HG03139 (cell line): ENCODE results near the gene LDAH.

Experiments used
- ATAC-seq: cut with Tn5 transposase; IDR thresholded peaks from one replicate; pipeline ENCODE4 v1.9.1; 2021; ENCODE audit not compliant: unreplicated experiment

The LDAH gene

DNA sequence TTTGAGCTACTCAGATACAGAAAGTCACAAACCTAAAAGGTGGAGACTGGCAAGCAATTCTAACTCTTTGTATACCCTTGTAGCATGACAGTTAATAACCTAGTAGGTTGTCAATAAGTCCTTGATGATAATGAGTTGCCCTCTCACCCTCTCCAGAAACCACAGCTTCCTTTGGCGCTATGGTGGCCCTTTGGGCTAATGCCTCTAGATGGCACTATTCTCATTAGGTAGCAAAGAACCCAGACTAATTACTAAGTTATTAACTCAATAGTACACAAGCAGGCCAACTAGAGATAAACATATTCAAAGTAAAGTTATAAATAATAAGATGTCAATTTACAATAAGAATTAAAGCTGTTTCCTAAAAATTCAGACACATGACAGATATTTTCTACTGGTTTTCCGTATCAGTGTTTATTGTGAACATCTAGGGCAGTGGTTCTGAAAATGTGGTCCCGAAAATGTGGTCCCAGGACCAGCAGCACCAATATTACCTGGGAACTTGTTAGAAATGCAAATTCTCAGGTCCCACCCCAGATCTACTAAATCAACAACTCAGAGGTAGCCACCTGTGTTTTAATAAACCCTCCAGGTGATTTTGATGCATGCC, 41.1 kb downstream of the LDAH start:
- ATAC-seq = peak; percentile 69

- no peak for ATAC-seq
Measured at GRCh38 chr2:20771299-20771698, 51.6 kb downstream of the LDAH start.

- no peak for ATAC-seq
Measured at GRCh38 chr2:20766798-20767644, 55.9 kb downstream of the LDAH start.

DNA sequence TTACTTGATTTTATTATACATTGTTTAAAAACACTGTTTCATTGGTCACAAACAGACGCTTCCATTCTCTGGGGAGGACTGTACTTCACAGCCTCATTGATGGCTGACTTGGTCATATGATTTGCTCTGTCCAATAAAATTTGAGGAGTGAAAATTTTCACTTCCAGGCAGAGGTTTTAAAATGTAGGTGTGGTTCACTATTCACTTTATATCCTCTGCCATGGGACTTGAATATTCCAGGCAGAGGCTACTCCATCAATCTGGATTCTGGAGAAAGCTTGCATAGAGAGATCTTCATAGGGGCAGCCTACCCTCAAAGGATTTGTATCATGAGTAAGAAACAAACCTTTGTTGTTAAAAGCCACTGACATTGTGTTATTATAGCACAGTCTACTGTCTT, 56.7 kb downstream of the LDAH start:
- no peak for ATAC-seq

DNA sequence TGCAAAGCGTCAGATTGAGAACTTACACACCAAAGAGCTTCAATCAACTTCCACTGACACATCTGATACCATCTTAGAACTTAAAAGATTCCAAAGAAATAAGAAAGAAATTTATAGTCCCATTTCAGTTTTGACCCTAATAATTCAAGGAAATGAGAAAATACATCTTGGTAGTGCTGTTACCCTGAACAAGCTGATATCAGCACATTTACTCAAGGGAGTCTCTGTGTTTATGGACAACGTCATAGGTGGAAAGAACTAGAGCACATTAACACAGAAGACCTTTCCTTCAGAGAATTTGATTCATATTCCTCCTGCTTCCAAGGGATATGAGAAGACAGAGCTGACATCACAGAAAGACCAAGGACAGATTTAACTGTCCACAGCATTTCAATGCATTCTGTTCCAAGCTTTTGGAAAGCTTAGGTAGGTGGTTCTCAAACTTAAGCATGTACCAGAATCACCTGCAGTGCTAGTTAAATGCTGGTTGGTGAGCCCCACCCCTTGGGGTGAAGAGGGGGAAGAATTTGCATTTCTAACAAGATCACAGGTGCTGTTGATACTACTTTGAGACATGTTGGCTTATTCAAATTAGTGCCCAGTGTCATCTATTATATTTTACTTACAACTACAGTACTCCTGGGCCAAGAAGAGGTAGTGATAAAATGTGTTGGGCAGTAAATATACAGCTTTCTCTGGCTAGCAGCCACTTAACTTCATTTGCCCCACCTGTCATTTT, 59.8 kb downstream of the LDAH start:
- ATAC-seq = no peak

DNA sequence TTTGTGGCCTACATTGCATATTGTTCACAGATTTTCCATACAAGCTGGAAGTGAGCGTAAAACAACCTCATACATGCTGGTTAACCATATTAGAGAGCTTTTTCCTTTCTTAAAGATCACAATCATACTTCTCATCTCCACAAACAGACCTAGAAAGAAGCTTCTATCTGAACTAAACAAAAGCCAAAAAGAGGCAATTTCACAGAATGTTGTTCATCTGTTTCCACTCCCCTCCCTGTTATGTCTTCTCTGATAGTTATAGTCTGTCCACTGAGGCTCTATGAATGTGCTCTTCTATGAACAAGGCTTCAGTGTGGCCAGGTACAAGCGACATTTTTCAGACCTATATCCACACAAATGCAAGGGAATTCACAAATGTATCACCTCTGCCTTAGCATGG, 63.4 kb downstream of the LDAH start:
- no peak for ATAC-seq

GRCh38 chr2:20758997-20759396, 63.9 kb downstream of the LDAH start:
- ATAC-seq = peak; percentile 95

DNA sequence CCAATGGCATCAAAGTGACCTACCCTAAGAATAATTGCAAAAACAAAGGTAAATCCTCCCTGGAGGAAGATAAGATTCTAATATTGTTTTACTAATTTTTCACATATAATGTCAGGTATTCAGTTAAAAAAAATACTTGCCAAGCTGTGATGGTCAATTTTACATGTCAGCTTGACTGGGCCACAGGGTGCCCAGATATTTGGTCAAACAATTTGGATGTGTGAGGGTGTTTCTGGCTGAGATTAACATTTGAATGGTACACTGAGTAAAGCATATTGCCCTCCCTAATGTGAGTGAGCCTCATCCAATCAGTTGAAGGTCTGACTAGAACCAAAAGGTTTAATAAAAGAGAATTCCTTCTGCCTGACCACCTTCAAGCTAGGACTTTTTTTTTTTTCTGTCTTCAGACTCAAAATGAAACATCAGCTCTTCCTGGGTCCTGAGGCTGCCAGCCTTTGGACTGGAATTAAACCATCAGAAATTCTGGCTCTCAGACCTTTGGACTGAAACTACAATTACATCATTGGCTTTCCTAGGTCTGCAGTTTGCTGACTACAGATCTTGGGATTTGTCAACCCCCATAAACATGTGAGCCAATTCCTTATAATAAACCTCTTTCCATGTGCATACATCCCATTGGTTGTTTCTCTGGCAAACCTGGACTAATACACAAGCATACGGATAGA, 65.4 kb downstream of the LDAH start:
- ATAC-seq = no peak

DNA sequence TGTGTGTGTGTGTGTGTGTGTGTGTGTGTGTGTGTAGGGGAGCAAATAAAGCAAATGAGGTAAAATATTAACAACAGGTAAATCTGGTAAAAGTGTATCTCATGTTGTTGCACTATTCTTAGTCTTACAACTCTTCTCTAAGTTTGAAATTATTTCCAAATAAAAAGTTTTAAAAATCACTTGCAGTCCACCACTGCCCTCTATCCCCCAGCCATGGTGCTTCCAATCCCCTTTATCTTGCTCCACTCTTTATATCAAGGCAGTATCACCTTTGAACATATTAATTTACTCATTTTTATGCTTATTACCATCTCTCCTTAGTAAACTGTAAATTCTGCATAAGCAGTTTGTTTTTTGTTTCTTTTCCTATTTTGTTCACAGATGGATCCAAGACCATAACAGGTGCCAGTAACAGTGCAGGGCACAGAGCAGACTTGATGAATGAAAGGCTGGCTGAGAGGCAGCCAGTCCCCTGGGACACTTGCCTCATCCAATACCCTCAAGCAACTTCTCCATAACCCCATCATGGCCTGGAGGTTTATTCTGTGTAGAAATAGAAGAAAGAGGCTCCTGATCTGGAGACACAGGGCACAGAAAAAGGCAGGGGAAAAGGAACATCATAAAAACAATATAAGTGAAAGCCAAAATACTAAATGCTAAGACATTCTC, 67.6 kb downstream of the LDAH start:
- ATAC-seq = no peak

DNA sequence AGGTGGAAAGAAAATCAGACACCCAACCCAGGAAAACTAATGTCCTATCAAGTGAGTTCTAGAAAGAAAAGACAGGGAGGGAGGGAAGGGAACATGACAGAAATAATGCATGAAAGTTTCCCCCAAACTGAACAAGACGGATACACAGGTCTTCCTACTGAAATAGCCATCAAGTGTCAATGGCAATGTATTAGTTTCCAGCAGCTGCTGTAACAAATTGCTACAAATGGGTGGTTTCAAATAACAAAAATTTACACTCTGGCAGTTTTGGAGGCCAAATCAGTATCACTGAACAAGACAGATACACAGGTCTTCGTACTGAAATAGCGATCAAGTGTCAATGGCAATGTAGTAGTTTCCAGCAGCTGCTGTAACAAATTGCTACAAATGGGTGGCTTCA, 70.6 kb downstream of the LDAH start:
- ATAC-seq = no peak

- no peak for ATAC-seq
Measured at GRCh38 chr2:20747317-20747716, 75.6 kb downstream of the LDAH start.

DNA sequence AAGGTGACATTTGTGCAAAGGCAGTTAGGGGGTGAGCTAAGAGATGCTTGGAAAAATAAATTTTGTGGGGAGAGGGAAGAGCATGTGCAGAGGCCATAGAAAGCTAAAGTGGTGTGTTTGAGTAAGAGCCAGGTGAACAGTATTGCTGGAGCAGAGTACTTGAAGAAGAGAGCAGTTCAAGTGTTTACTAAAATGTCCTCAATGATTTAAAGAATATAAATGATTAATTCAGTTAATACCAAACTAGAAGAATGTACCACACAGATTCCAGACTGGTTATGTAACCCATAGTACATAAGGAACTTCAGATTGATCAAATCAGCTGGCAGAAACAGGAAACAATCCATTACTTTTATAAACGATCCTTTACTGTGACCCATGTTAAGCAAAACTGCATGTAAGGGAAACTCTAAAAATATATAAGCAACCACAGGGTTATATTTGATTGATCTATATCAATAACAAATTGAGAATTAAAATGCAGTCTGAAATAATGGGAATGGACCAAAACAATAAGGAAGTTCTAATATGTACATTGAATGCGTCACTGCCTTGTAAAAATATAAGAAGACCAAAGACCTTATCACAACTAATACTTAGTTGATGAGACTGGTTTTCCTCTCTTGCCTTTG, 76.9 kb downstream of the LDAH start:
- no peak for ATAC-seq

DNA sequence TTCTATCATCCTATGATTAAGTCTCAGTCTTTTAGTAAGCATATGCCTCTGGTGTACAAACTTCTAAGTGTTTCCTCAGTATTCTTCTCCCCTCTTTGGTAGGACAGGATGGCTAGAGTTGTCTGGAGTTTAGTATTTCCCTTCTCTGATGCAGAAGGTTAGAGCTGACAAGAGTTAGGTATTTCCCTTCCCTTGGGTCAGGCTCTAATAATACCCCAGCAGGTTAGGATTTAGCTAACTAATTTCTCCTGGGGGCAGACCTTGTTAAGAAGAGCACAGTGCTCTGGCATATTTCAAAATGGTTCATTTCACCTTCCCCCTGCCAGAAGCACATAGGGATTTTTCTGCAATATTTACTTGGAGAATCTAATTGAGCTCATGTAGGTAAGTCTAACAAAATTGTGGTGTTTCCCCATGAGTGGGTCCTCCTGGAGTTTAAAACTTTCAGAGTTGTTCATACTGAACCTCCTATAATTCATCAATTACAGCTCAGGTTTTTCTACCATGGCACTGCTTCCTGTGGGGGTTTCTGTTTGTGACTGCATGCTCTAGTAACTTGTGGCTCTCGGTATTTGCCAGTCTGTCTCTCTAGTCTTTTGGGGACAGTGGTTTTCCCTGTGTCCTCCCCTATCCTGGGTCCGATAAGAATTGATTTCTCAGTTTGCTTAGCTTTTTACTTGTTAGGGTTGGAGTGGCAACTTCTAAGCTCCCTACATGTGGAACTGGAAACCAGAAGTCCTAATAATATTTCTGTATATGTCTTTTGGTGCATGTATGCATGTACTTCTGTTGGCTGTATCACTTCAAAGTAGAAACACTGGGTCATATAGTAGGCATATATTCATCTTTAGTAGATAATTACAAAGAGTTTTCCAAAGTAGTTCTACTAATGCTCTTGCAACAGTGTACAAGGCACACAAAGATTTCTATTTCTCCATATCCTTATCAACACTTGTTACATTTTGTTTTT, 78.2 kb downstream of the LDAH start:
- ATAC-seq = peak; percentile 91

GRCh38 chr2:20738772-20739171, 84.1 kb downstream of the LDAH start:
- ATAC-seq = no peak

DNA sequence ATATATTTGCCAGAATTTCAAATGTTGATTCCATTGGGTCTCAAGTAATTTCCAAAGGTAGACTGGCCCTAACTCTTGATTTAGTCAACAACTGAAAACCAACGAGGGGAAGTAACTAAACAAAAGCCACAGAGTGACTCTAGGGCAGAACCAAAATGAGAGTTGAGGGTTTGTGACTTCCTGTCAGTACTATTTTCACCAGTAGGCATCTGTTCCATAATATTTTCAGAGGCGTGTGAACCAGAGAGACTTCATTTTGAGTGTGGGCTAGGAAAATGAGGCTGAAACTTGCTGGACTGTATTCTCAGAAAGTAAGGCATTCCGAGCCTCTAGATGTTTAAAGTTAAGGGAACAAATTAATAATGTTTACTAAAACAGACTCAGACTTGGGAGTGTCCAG, 85.4 kb downstream of the LDAH start:
- peak; percentile 96 for ATAC-seq

DNA sequence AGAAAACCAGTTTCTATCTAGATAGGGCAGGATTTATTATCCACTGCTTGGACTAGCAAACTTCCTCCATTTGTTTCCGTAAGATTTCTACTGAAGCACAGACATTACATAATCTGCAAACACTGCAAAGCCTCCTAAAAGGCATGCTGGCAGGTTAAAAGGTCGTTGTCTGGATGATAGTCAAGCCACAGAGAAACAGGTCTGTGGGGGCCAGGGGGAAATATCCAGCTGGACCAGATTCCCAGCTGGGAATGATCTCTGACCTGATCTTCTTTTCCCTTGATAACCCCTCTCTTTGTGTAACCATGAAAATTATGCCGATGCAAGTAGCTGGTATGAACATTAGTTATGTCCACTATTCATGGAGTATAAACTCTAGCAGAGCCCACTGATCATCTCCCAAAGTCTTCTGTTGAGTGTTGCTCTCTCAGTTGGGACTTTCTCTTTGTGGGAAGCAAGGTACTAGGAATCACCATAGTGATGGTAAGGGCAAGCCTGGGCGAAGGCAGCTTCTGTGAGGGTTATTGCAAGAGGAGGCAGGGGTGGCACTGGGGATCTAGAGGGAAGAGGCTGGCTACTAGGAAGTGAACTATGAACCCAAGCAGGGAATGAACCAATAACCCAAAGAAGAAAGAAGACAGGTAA, 94.7 kb downstream of the LDAH start:
- no peak for ATAC-seq

DNA sequence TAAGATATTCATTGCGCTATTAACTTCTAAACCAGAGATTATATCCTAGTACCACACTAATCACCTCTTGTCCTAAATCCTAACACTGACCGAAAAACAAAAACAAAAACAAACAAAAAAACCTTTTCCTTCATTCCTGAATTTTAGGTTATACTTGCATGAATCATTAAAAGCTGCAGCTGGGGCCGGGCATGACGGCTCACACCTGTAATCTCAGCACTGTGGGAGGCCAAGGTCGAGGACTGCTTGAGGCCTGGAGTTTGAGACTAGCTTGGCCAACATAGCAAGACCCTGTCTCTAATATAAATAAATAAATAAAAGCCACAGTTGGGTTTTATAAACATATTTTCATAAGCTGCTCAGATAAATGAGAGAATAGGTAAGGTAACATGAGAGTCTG, 96.0 kb downstream of the LDAH start:
- ATAC-seq = no peak

- no peak for ATAC-seq
Measured at GRCh38 chr2:20725782-20726181, 97.1 kb downstream of the LDAH start.
